ENCODE measurements around the gene TMEM30A. TPM values are rescaled to one million over a fixed set of nuclear protein-coding genes. Genes with fewer than 3 reads are reported as not detected.

TMEM30A gene
- total RNA-seq, 1 experiment from 2014 or later: 198 TPM

DNA sequence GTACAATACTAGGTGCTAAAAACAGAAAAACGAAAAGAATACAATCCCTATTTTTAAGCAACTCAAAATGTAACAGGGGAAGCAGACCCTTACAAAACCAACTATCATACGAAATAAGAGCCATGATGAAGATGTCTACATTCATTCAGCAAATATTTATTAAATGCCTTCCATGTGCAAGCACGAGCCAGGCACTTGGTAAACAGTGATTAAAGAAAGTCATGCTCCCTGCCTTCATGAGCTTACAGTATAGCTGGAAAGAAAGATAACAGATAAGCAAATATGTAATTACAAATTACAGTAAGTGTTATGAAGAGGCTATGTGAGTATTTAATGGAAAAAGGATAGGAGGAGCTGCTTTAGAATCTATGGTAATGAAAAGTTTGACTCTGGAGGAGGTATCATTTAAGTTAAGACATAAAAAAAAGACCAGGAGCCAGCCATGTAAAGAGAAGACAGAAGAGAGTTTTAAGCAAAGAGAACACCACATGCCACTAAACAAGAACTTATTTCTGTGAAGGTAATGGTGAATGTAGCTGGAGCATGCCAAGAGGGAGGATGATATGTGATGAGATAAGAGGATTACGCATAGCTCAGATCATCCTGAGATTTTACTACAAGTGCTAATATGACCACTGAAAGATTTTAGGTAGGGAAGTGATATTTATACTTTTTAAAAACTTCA, 21.7 kb downstream of the TMEM30A start:
- no peak for DNase-seq (ENCODE audit: low read depth)

GRCh38 chr6:75261299-75261698, 23.3 kb downstream of the TMEM30A start:
- DNase-seq (ENCODE audit: low read depth): no peak

- DNase-seq (ENCODE audit: low read depth): no peak
Measured at GRCh38 chr6:75257343-75258087, 27.1 kb downstream of the TMEM30A start.

DNA sequence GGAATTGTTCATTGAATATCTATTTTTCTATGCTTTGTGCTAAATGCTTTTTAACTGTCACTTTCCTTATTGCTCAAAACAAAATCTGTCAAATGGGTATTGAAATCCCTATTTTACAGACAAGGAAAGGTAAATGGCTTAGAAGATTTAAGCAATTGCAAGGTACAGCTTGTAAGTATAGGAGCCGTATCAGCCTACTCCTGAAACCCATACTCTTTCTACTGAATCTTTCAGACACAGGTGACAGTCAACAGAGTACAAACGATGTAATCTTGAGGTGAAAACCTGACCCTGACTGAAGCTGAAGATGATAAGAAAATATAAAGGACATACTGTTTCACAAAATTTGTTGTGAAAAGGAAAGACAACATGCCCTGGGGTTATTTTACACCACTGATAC, 34.0 kb downstream of the TMEM30A start:
- no peak for DNase-seq (ENCODE audit: low read depth)

DNA sequence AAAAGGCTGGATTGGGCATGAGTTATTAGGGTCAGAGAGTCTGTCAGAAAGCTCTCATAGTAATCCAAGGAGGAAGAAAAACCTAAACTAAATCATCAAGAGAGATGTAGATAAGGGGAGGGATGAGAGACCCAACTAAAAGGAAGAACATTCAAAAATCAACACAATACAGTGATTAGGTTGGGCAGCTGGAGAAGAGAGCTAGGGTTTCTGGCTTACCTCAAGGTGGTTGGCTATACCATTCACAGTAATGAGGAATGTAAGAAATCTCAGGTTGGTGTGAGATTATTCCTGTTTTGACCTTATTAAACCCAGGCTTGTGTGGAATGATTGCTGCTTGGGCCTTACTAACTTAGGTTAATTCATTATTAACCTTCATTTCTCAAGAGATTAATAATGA, 34.8 kb downstream of the TMEM30A start:
- DNase-seq (ENCODE audit: low read depth): no peak

GRCh38 chr6:75246386-75246785, 38.2 kb downstream of the TMEM30A start:
- no peak for DNase-seq (ENCODE audit: low read depth)

DNA sequence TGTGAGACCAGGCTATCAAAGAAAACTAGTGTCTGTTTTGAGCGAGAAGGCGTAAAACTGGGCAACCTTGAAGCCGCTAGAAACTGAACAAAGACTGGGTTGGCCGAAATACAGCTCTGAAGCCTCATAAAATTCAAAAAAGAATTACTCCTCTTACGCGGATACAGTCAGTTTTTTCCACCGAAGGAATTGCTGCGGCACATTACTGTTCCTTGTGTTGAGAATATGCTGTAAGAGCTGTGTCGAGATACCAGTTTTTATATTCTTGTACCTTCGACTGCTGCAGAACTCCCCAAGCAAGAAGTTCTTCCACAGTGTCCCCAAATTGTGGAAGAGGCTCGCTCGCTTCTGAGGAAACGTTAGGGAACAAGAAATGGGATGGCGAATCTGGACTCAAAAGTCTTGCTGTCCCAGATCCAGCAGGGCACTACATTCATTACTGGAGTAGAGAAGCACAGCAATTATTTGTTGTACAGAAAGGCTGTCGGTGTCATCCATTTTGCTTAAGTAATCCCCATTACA, 40.5 kb downstream of the TMEM30A start:
- no peak for DNase-seq (ENCODE audit: low read depth)

DNA sequence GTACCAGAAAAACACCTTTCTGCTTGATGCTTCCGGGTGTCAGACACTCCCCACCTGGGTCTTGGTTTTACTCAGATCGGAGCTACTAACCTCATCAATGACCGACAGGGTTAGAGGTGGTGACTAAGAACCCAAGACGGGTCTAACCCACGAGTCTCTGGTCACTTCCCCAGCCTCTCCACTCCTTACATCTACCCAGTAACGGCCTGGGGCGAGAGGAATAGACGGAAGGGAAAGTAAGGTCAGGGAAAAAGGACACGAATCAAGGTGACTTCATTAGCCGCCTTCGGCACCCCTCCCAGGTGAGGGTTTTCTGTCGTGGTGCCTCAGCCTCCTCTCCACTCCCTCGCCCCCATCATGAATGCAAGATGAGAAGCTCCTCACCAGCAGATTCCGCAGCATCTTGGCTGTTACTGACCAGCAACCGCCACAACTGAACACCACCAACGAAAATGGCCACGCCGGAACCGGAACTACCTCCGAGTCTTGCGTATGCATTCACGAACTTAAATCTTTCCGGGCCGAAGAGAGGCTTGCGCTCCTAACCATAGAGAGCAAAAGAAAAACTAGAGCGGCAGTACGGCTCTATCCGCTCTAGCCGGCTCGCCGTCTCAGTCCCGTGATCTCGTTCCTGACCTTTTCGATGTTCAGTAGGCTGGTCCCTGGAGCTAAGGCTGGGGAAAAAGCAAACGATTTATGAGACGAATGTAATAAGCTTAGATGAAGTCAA, 41.1 kb downstream of the TMEM30A start, which contains the start of gene COX7A2:
Gene COX7A2, minus strand, starts transcription at position 469 of the 730 bp plus-strand sequence. Its CDS starts 67 bp downstream, at position 402.
- peak; percentile 99 for DNase-seq (ENCODE audit: low read depth)

DNA sequence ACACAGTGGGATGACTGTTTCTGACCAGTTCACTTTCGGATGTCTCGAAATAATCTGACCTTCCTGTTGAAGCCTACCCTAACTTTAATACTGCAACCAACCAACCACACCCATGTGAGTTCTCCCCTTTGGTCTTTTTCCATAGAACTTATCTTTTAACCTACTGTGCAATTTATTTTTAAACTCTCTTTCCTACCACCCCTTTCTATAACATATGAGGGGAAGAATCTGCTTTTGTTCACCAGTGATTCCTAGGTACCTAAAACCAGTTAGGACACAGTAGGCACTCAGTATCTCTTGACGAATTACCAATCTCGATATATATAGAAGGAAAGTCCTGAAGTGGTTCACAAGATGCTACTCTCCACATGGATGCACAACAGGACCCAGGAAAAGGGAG, 48.0 kb downstream of the TMEM30A start:
- no peak for DNase-seq (ENCODE audit: low read depth)

GRCh38 chr6:75235271-75235670, 49.3 kb downstream of the TMEM30A start:
- DNase-seq (ENCODE audit: low read depth): no peak

DNA sequence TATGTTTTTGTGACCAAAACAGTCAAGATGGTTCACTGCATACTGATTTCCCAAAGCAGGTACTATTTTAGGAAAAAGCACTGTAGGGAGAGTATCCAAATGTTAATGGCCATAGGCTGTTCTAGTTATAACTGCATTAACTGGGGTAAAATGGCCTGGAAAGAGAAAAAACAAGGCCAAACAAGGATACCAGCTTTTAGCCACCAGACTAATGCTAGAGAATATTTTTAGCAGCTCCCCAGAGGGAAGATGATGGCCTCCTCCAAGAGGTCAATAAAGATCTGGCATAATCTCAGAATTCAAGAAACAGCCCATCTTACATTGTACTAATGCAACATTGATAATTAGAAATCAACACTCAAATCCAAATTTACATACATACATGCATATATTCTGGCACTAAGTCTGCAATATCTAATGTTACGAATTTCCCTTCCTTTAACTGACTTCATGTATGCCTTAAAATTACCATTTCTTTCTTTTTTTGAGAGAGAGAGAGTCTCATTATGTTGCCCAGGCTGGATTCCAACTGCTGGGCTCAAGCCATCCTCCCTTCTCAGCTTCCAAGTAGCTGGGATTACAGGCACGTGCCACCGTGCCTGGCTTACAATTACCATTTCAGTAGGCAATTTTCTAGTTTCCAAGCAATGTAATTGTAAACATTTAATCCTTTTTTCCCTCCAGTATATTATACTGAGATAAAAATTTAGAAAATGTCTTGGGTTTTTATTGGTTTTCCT, 50.3 kb downstream of the TMEM30A start:
- no peak for DNase-seq (ENCODE audit: low read depth)

DNA sequence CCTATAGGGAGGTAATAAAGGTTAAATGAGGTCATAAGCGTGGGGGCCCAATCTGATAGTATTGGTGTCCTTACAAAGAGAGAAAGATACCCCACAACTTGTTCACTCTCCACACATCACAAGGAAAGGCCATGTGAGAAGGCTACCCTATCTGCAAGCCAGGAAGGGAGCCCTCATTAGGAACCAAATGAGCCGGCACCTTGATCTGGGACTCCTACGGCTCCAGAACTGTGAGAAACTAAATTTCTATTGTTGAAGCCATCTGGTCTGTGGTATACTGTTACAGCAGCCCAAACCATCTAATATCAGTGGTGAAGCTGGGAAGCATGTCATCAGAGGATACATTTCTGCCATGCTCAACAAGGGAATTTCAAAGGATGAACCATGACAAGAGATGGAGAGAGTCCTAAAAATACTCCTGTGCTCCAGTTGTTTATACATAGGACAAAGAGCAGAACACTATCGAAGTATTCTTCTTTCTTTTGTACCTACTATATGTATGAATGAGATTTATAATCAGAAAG, 51.4 kb downstream of the TMEM30A start:
- no peak for DNase-seq (ENCODE audit: low read depth)

DNA sequence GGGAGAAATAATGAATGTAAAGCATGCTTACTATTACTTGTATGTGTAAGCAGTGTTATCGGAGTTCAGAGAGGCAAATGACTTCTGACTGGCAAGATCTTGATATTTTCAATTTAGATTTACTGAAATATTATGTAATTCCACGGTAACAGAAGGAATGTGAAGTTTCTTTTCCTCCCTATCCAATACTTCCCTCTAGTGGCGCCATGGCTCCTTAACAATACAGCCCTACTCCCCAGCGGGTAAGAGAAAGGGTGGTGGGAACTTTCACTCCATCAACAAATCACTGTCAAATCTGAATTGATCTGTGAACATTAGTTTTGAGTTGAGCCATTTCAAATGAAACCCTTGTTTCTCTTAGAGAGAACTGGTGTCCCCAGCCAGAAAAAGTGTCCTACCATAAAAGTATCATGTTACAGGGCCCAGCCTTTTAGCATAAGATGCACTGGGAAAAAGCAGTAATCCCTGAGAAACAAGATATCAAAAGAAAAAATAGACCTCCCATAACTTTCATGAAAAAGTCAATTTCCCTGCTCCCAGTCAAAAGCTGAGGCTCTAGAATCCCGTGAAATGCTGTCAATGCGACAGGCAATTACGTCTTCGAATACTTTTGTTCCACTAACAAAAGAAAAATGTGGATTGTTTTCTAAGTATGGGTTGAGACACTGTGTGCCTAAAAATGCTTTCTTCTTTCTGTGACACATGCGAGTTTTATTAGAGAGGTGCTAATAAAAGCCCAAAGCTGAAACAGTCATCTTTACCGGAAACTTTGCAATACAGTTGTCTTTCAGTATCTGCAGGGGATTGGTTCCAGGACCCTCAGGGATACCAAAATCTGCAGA, 53.9 kb downstream of the TMEM30A start:
- peak; percentile 69 for DNase-seq (ENCODE audit: low read depth)

GRCh38 chr6:75224303-75224926, 60.2 kb downstream of the TMEM30A start:
- DNase-seq (ENCODE audit: low read depth): peak; percentile 34

DNA sequence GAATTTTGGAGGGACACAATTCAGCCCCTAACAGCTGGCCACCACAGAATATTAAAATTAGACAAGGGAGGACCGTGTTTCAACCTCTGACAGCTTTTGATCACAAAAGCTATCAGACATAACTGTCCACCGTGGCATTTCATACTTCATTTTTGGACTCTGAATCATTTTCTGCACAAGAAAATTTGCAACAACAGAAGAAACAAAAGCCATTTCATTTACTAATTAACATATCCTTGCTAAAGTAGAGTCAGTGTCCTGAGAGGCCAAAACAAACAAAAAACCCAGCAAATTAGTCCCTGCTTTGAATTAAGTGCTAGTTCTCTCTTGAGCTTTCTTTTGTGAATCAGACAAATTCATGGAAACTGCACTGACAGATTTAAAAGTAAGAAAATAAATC, 61.2 kb downstream of the TMEM30A start:
- DNase-seq (ENCODE audit: low read depth): peak; percentile 27

GRCh38 chr6:75222261-75222660, 62.3 kb downstream of the TMEM30A start:
- DNase-seq (ENCODE audit: low read depth): no peak

- DNase-seq (ENCODE audit: low read depth): no peak
Measured at GRCh38 chr6:75221116-75221515, 63.5 kb downstream of the TMEM30A start.

- DNase-seq (ENCODE audit: low read depth): no peak
Measured at GRCh38 chr6:75220357-75220756, 64.2 kb downstream of the TMEM30A start.

DNA sequence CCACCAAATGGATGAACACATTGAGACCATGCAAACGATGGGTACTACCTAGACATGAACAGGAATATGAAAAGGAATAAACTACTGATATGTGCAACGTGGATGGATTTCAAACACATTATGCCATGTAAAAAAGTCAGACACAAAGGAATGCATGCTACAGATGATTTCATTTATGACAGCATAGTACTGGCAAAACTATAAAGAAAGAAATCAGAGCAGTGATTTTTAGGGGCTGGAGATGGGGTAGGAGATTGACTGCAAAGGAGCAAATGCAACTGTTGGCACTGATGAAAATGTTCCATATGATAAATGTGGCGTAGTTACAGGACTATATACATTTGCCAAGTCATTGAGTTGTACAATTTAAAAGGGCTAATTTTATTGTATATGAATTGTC, 65.3 kb downstream of the TMEM30A start:
- no peak for DNase-seq (ENCODE audit: low read depth)

GRCh38 chr6:75217193-75217592, 67.4 kb downstream of the TMEM30A start:
- DNase-seq (ENCODE audit: low read depth): peak; percentile 79

Data from M059J (cell line).